OCI-LY3 (cell line): Measurements from ENCODE around the gene HAGH.

ENCODE experiments used
- CTCF ChIP-seq: fragments of 200-600, 300-600 bp; sonication (generic); IDR thresholded peaks from 2 replicates; pipeline ENCODE4 v1.5.1; 2014; ENCODE audit warnings: antibody characterized with exemption, low read length, low read depth
- EZH2phosphoT487 ChIP-seq: fragments of 200-600 bp; shearing (Covaris generic); IDR thresholded peaks from 2 replicates; pipeline ENCODE4 v1.6.1; 2018; ENCODE audit warnings: antibody characterized with exemption, mixed run types, low read depth

GRCh38 chr16:1780677-1781072, 46.0 kb downstream of the HAGH start:
- TF ChIP-seq EZH2phosphoT487 (no peak), CTCF (no peak)
